ENCODE measurements around the gene DOCK4. TPM values are rescaled to one million over a fixed set of nuclear protein-coding genes. Genes with fewer than 3 reads are reported as not detected.

Gene DOCK4
- total RNA-seq, 4 donors from 2014 or later, result 6.4 to 20.5 (median 9.7) TPM

GRCh38 chr7:111820621-111821020, 385.6 kb downstream of the DOCK4 start:
- no peak for DNase-seq (ENCODE audit: low spot score in 2 of 2)

DNA sequence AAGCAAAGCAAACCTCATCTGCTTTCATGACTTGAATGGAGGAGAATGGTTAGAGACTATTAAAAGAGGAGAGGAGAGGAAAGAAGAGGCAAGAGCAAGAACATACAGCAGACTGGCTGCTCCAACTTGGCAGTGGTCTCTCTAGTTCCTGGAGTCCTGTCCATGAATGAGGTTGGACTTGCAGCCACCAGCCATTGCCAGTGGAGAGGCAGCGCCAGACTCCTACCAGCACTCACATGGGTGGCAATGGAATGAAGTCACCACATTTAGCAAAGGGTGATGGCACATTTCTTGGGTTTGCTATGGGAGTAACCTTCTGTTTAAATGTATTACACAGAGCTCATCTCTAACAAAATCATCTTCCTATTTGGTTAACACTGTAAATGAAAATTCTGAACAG, 386.1 kb downstream of the DOCK4 start:
- Histone ChIP-seq H3K9me3 (no peaks in the 10 kb centered on the region), H3K27me3 (no peaks in the 10 kb centered on the region), H3K4me3 (no peak overlapping the region), H3K4me1 (no peaks in the 10 kb centered on the region), H3K27ac (no peak overlapping the region), H3K36me3 (peaks cover 11% of the 10 kb centered on the region)
- no peak for DNase-seq (ENCODE audit: low spot score in 2 of 2)
- TF ChIP-seq POLR2A (IDR thresholded peaks at IDR 0.05), result no peak
- no peak for TF ChIP-seq EP300 (IDR thresholded peaks at IDR 0.05)
- TF ChIP-seq, protein P1, sequence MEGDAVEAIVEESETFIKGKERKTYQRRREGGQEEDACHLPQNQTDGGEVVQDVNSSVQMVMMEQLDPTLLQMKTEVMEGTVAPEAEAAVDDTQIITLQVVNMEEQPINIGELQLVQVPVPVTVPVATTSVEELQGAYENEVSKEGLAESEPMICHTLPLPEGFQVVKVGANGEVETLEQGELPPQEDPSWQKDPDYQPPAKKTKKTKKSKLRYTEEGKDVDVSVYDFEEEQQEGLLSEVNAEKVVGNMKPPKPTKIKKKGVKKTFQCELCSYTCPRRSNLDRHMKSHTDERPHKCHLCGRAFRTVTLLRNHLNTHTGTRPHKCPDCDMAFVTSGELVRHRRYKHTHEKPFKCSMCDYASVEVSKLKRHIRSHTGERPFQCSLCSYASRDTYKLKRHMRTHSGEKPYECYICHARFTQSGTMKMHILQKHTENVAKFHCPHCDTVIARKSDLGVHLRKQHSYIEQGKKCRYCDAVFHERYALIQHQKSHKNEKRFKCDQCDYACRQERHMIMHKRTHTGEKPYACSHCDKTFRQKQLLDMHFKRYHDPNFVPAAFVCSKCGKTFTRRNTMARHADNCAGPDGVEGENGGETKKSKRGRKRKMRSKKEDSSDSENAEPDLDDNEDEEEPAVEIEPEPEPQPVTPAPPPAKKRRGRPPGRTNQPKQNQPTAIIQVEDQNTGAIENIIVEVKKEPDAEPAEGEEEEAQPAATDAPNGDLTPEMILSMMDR (IDR thresholded peaks at IDR 0.05), result no peak
- no peak for TF ChIP-seq POLR2AphosphoS5 (IDR thresholded peaks at IDR 0.05)
- WGBS, result 100% methylated on average over 1 of the region's 1 CpG

More at GRCh38 chr7:111820621-111821020, 385.6 kb downstream of the DOCK4 start:
- 97% methylated on average over 2 of the region's 2 CpGs for WGBS
- TF ChIP-seq, protein P1 (IDR thresholded peaks at IDR 0.05), result no peak
- TF ChIP-seq EP300 (IDR thresholded peaks at IDR 0.05), result no peak
- no peak for TF ChIP-seq POLR2A (IDR thresholded peaks at IDR 0.05)
- no peak for TF ChIP-seq POLR2AphosphoS5 (IDR thresholded peaks at IDR 0.05)
- H3K36me3 ChIP-seq, result peaks cover 11% of the 10 kb centered on the region
- no peaks in the 10 kb centered on the region for H3K9me3 ChIP-seq
- H3K27me3 ChIP-seq, result no peaks in the 10 kb centered on the region
- H3K27ac ChIP-seq, result no peak overlapping the region
- H3K4me3 ChIP-seq, result no peak overlapping the region
- H3K4me1 ChIP-seq, result no peaks in the 10 kb centered on the region

- Histone ChIP-seq H3K4me1 (no peaks in the 10 kb centered on the region), H3K27me3 (no peaks in the 10 kb centered on the region)
- DNase-seq (ENCODE audit: low spot score in 2 of 2), result no peak
Observed at GRCh38 chr7:111815354-111815753, 390.8 kb downstream of the DOCK4 start.

GRCh38 chr7:111813306-111813705, 392.9 kb downstream of the DOCK4 start:
- Histone ChIP-seq H3K9me3 (no peaks in the 10 kb centered on the region), H3K4me1 (no peaks in the 10 kb centered on the region), H3K4me3 (no peak overlapping the region), H3K27ac (no peak overlapping the region), H3K27me3 (no peaks in the 10 kb centered on the region), H3K36me3 (no peaks in the 10 kb centered on the region)
- TF ChIP-seq POLR2AphosphoS5 (IDR thresholded peaks at IDR 0.05), result no peak
- TF ChIP-seq, protein P1 (IDR thresholded peaks at IDR 0.05), result no peak
- TF ChIP-seq POLR2A (IDR thresholded peaks at IDR 0.05), result no peak
- DNase-seq (ENCODE audit: low spot score in 2 of 2), result no peak
- 91% methylated on average over 4 of the region's 4 CpGs for WGBS

More at GRCh38 chr7:111815354-111815753, 390.8 kb downstream of the DOCK4 start:
- 90% methylated on average over 1 of the region's 1 CpG for WGBS
- H3K9me3 ChIP-seq, result no peaks in the 10 kb centered on the region
- H3K4me3 ChIP-seq, result no peak overlapping the region
- TF ChIP-seq, protein P1 (IDR thresholded peaks at IDR 0.05), result no peak
- no peak for TF ChIP-seq POLR2A (IDR thresholded peaks at IDR 0.05)
- no peak for TF ChIP-seq POLR2AphosphoS5 (IDR thresholded peaks at IDR 0.05)
- no peak for TF ChIP-seq EP300 (IDR thresholded peaks at IDR 0.05)
- H3K27ac ChIP-seq, result no peak overlapping the region
- H3K36me3 ChIP-seq, result peaks cover 8% of the 10 kb centered on the region

DNA sequence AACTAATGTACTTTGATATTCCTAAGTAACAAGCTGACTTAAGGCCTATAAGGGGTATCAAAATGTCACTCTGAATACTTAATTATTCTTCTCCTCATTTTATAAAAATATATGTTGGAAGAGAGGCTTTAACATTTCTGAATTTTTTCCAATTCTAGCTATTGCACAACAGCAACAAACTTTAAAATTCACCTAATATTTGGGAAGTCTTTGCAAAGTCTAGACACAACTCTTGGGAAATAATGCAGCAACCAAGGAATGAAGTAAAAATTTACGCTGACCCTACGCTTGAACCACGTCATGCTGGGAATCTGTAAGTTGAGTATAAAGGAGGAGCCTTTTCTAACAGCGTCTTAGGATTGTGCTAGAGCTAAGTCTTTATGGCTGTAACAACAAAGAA, 400.0 kb downstream of the DOCK4 start:
- Histone ChIP-seq H3K4me3 (no peak overlapping the region), H3K4me1 (no peaks in the 10 kb centered on the region), H3K36me3 (no peaks in the 10 kb centered on the region), H3K9me3 (peaks cover 3% of the 10 kb centered on the region), H3K27ac (no peak overlapping the region), H3K27me3 (no peaks in the 10 kb centered on the region)
- WGBS, result 94% methylated on average over 4 of the region's 4 CpGs
- TF ChIP-seq, protein P1 (IDR thresholded peaks at IDR 0.05), result no peak
- TF ChIP-seq EP300 (IDR thresholded peaks at IDR 0.05), result no peak
- no peak for TF ChIP-seq POLR2A (IDR thresholded peaks at IDR 0.05)
- TF ChIP-seq POLR2AphosphoS5 (IDR thresholded peaks at IDR 0.05), result no peak
- no peak for DNase-seq (ENCODE audit: low spot score in 2 of 2)
